ENCODE data around the gene KATNAL2.

Gene KATNAL2

DNA sequence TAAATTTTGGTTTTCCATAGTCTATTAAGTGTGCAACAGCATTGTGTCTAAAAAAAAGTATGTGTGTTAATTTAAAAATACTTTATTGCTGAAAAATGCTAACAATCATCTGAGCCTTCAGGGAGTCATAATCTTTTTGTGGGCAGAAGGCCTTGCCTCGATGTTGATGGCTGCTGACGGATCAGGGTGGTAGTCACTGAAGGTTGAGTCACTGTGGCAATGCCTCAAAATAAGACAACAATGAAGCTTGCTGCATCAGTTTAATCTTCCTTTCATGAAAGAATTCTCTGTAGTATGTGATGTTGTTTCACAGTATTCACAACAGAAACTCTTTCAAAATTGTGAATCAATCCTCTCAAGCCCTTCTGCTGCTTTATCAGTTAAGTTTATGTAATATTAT is 201.6 kb downstream of the KATNAL2 start:
- TF ChIP-seq OSR1 (CRISPR knock-in tag; IDR thresholded peaks at IDR 0.05) (no peak), TCF4 (CRISPR knock-in tag; IDR thresholded peaks at IDR 0.05; ENCODE audit: borderline replicate concordance) (no peak), ZNF70 (CRISPR knock-in tag; IDR thresholded peaks at IDR 0.05) (no peak), PPARA (CRISPR knock-in tag; IDR thresholded peaks at IDR 0.05; ENCODE audit: borderline replicate concordance) (no peak), ZNF565 (CRISPR knock-in tag; conservative IDR thresholded peaks at IDR 0.05; ENCODE audit: low read depth) (no peak), BACH2 (CRISPR knock-in tag; IDR thresholded peaks at IDR 0.05; ENCODE audit: borderline replicate concordance) (no peak), ZNF8 (CRISPR knock-in tag; IDR thresholded peaks at IDR 0.05) (no peak), SNAI2 (CRISPR knock-in tag; IDR thresholded peaks at IDR 0.05) (no peak), ISL1 (CRISPR knock-in tag; IDR thresholded peaks at IDR 0.05) (no peak), ZFP3 (CRISPR knock-in tag; IDR thresholded peaks at IDR 0.05) (no peak), ZC3H10 (CRISPR knock-in tag; IDR thresholded peaks at IDR 0.05) (no peak), RARB (CRISPR knock-in tag; IDR thresholded peaks at IDR 0.05) (no peak), ZFP30 (CRISPR knock-in tag; IDR thresholded peaks at IDR 0.05) (no peak)
- TF ChIP-seq, protein P1, sequence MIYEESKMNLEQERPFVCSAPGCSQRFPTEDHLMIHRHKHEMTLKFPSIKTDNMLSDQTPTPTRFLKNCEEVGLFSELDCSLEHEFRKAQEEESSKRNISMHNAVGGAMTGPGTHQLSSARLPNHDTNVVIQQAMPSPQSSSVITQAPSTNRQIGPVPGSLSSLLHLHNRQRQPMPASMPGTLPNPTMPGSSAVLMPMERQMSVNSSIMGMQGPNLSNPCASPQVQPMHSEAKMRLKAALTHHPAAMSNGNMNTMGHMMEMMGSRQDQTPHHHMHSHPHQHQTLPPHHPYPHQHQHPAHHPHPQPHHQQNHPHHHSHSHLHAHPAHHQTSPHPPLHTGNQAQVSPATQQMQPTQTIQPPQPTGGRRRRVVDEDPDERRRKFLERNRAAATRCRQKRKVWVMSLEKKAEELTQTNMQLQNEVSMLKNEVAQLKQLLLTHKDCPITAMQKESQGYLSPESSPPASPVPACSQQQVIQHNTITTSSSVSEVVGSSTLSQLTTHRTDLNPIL (CRISPR knock-in tag; IDR thresholded peaks at IDR 0.05; ENCODE audit: low read depth) = no peak
- TF ChIP-seq, protein P2, sequence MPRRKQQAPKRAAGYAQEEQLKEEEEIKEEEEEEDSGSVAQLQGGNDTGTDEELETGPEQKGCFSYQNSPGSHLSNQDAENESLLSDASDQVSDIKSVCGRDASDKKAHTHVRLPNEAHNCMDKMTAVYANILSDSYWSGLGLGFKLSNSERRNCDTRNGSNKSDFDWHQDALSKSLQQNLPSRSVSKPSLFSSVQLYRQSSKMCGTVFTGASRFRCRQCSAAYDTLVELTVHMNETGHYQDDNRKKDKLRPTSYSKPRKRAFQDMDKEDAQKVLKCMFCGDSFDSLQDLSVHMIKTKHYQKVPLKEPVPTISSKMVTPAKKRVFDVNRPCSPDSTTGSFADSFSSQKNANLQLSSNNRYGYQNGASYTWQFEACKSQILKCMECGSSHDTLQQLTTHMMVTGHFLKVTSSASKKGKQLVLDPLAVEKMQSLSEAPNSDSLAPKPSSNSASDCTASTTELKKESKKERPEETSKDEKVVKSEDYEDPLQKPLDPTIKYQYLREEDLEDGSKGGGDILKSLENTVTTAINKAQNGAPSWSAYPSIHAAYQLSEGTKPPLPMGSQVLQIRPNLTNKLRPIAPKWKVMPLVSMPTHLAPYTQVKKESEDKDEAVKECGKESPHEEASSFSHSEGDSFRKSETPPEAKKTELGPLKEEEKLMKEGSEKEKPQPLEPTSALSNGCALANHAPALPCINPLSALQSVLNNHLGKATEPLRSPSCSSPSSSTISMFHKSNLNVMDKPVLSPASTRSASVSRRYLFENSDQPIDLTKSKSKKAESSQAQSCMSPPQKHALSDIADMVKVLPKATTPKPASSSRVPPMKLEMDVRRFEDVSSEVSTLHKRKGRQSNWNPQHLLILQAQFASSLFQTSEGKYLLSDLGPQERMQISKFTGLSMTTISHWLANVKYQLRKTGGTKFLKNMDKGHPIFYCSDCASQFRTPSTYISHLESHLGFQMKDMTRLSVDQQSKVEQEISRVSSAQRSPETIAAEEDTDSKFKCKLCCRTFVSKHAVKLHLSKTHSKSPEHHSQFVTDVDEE (CRISPR knock-in tag; IDR thresholded peaks at IDR 0.05) = no peak
- TF ChIP-seq, protein P3, sequence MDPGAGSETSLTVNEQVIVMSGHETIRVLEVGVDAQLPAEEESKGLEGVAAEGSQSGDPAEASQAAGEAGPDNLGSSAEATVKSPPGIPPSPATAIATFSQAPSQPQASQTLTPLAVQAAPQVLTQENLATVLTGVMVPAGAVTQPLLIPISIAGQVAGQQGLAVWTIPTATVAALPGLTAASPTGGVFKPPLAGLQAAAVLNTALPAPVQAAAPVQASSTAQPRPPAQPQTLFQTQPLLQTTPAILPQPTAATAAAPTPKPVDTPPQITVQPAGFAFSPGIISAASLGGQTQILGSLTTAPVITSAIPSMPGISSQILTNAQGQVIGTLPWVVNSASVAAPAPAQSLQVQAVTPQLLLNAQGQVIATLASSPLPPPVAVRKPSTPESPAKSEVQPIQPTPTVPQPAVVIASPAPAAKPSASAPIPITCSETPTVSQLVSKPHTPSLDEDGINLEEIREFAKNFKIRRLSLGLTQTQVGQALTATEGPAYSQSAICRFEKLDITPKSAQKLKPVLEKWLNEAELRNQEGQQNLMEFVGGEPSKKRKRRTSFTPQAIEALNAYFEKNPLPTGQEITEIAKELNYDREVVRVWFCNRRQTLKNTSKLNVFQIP (CRISPR knock-in tag; IDR thresholded peaks at IDR 0.05; ENCODE audit: borderline replicate concordance, low read depth) = no peak

DNA sequence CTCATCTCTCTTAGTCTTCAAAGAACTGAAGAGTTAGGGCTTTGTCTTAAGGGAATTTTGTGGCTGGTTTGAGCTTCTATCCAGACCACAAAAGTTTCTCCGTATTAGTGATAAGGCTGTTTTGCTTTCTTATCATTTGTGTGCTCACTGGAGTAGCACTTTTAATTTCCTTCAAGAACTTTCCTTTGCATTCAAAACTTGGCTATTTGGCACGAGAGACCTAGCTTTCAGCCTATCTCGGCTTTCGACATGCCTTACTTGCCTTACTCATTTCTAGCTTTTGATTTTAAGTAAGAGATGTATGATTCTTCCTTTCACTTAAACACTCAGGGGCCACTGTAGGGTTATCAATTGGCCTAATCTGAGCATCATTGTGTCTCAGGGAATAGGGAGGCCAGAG is 203.0 kb downstream of the KATNAL2 start:
- no peak for TF ChIP-seq ZFP3 (CRISPR knock-in tag; IDR thresholded peaks at IDR 0.05)
- no peak for TF ChIP-seq ZNF70 (CRISPR knock-in tag; IDR thresholded peaks at IDR 0.05)
- TF ChIP-seq OSR1 (CRISPR knock-in tag; IDR thresholded peaks at IDR 0.05) = no peak
- TF ChIP-seq ESRRG (CRISPR knock-in tag; IDR thresholded peaks at IDR 0.05) = no peak
- TF ChIP-seq TCF4 (CRISPR knock-in tag; IDR thresholded peaks at IDR 0.05; ENCODE audit: borderline replicate concordance) = no peak
- TF ChIP-seq, protein P2 (CRISPR knock-in tag; IDR thresholded peaks at IDR 0.05) = no peak
- TF ChIP-seq, protein P4, sequence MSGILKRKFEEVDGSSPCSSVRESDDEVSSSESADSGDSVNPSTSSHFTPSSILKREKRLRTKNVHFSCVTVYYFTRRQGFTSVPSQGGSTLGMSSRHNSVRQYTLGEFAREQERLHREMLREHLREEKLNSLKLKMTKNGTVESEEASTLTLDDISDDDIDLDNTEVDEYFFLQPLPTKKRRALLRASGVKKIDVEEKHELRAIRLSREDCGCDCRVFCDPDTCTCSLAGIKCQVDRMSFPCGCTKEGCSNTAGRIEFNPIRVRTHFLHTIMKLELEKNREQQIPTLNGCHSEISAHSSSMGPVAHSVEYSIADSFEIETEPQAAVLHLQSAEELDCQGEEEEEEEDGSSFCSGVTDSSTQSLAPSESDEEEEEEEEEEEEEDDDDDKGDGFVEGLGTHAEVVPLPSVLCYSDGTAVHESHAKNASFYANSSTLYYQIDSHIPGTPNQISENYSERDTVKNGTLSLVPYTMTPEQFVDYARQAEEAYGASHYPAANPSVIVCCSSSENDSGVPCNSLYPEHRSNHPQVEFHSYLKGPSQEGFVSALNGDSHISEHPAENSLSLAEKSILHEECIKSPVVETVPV (CRISPR knock-in tag; IDR thresholded peaks at IDR 0.05) = no peak
- TF ChIP-seq RARB (CRISPR knock-in tag; IDR thresholded peaks at IDR 0.05) = no peak
- TF ChIP-seq ZC3H10 (CRISPR knock-in tag; IDR thresholded peaks at IDR 0.05) = no peak
- no peak for TF ChIP-seq SNAI2 (CRISPR knock-in tag; IDR thresholded peaks at IDR 0.05)
- no peak for TF ChIP-seq ISL1 (CRISPR knock-in tag; IDR thresholded peaks at IDR 0.05)
- ATAC-seq = no peak

More for the DNA sequence above, 201.6 kb downstream of the KATNAL2 start:
- no peak for ATAC-seq

DNA sequence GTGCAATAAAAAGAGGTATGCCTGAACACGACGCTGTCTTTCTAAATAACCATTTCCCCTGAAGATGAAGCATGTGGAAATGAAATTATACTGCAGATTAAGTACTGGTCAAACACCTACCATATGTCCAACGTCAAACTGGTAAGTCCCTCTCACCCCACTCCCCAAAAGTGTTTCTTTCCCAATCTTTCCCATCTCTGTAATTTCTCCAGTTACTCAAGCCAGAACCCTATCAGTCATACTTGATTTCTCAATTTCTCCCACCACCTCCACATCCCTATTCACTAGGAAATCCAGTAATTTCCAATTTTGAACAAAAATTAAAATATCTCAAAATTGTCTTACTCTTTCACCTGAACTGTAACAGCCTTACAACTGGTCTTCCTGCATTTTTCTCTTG is 203.7 kb downstream of the KATNAL2 start:
- ATAC-seq = no peak
- no peak for TF ChIP-seq GLIS3 (CRISPR knock-in tag; IDR thresholded peaks at IDR 0.05)
- TF ChIP-seq TCF4 (CRISPR knock-in tag; IDR thresholded peaks at IDR 0.05; ENCODE audit: borderline replicate concordance) = no peak
- TF ChIP-seq, protein P5, sequence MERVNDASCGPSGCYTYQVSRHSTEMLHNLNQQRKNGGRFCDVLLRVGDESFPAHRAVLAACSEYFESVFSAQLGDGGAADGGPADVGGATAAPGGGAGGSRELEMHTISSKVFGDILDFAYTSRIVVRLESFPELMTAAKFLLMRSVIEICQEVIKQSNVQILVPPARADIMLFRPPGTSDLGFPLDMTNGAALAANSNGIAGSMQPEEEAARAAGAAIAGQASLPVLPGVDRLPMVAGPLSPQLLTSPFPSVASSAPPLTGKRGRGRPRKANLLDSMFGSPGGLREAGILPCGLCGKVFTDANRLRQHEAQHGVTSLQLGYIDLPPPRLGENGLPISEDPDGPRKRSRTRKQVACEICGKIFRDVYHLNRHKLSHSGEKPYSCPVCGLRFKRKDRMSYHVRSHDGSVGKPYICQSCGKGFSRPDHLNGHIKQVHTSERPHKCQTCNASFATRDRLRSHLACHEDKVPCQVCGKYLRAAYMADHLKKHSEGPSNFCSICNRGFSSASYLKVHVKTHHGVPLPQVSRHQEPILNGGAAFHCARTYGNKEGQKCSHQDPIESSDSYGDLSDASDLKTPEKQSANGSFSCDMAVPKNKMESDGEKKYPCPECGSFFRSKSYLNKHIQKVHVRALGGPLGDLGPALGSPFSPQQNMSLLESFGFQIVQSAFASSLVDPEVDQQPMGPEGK (CRISPR knock-in tag; IDR thresholded peaks at IDR 0.05; ENCODE audit: borderline replicate concordance) = no peak
- no peak for TF ChIP-seq ESRRG (CRISPR knock-in tag; IDR thresholded peaks at IDR 0.05)
- no peak for TF ChIP-seq CSDC2 (CRISPR knock-in tag; IDR thresholded peaks at IDR 0.05)
- no peak for TF ChIP-seq OSR1 (CRISPR knock-in tag; IDR thresholded peaks at IDR 0.05)
- TF ChIP-seq ZC3H10 (CRISPR knock-in tag; IDR thresholded peaks at IDR 0.05) = no peak
- no peak for TF ChIP-seq ZNF70 (CRISPR knock-in tag; IDR thresholded peaks at IDR 0.05)
- TF ChIP-seq ZNF8 (CRISPR knock-in tag; IDR thresholded peaks at IDR 0.05) = no peak
- no peak for TF ChIP-seq ZFP3 (CRISPR knock-in tag; IDR thresholded peaks at IDR 0.05)
- no peak for TF ChIP-seq ZFP30 (CRISPR knock-in tag; IDR thresholded peaks at IDR 0.05)
- TF ChIP-seq, protein P4 (CRISPR knock-in tag; IDR thresholded peaks at IDR 0.05) = no peak
- no peak for TF ChIP-seq ZNF565 (CRISPR knock-in tag; conservative IDR thresholded peaks at IDR 0.05; ENCODE audit: low read depth)
- TF ChIP-seq PPARA (CRISPR knock-in tag; IDR thresholded peaks at IDR 0.05; ENCODE audit: borderline replicate concordance) = no peak
- TF ChIP-seq ISL1 (CRISPR knock-in tag; IDR thresholded peaks at IDR 0.05) = no peak
- no peak for TF ChIP-seq SNAI2 (CRISPR knock-in tag; IDR thresholded peaks at IDR 0.05)
- TF ChIP-seq BACH2 (CRISPR knock-in tag; IDR thresholded peaks at IDR 0.05; ENCODE audit: borderline replicate concordance) = no peak
